ENCODE data around the gene LDLRAD4.

The LDLRAD4 gene

DNA sequence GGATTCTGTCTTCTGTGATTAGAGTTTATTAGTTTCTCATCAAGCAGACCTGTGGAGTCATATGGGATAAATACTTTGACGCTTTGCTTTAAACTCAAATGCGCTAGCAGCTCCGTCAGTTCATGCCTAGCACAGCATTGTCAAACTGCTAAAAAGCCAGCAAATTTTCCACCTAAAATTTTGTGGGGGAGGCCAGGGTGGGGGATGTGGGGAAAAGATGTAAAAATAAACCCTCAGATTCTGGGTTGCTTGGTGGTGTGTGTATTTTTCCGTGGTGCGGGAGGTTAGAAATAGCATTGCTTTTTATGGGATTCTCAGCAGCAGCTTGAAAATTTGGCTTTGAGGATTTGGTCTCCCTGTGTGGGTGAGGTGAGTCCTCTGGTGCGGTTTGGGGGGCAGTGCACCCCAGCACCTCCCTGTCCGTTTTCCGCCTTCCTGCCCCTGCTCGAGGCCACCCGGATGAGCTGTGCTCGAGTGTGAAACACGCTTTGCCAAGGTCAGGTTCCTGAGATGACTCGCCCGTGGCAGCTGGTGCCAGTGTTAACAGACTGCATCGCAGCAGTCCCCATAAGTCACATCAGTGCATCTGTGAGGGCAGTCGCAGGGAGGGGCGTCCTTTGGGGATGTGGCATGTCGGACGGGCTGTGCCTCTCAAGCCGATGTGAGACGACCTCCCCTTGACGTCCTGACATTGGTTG, 65.9 kb downstream of the LDLRAD4 start:
- H3K27ac ChIP-seq, result peak overlapping the region in 1 of 11 experiments; percentile 10; a peak in 1 of 22 replicates
- no peaks in the 10 kb centered on the region for H3K27me3 ChIP-seq
- TF ChIP-seq Cebpa-rat (IDR thresholded peaks at IDR 0.05), result no peak
- H3K4me1 ChIP-seq, result peaks cover 14 to 66% (median 44%) of the 10 kb centered on the region in 10 experiments
- peak overlapping the region in 7 of 11 experiments; percentile 4 to 32 (median 16); a peak in 5 of 22 replicates for H3K4me2 ChIP-seq
- H3K9ac ChIP-seq, result no peak overlapping the region
- peaks cover 0 to 90% (median 52%) of the 10 kb centered on the region in 11 experiments; a peak in 19 of 22 replicates for H3K36me3 ChIP-seq
- peaks cover 0 to 6% (median 0%) of the 10 kb centered on the region in 11 experiments; a peak in 1 of 22 replicates for H4K20me1 ChIP-seq
- H3K4me3 ChIP-seq, result no peak overlapping the region
- peaks cover 29 to 40% (median 36%) of the 10 kb centered on the region in 11 experiments for H3K9me3 ChIP-seq (replicated peaks in 1 of 11)

DNA sequence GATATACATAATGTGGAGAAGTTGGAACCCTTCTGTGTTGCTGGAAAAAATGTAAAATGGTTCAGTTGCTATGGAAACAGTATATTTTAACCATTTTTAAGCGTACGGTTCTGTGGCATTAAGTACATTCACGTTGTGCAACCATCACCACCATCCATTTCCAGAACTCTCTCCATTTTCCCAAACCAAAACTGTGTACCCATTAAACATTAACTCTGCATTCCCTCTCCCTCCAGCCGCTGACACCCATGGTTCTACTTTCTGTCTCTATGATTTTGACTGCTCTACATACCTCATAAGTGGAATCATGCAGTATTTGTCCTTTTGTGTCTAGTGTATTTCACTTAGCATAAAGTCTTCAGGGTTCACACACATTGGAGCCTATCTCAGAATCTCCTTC, 67.3 kb downstream of the LDLRAD4 start:
- H3K4me3 ChIP-seq, result no peak overlapping the region
- H3K4me1 ChIP-seq, result peaks cover 16 to 71% (median 52%) of the 10 kb centered on the region in 10 experiments; a peak in 19 of 20 replicates
- H3K9ac ChIP-seq, result no peak overlapping the region
- peaks cover 22 to 33% (median 25%) of the 10 kb centered on the region in 11 experiments for H3K9me3 ChIP-seq (replicated peaks in 1 of 11)
- no peaks in the 10 kb centered on the region for H3K27me3 ChIP-seq
- peaks cover 0 to 80% (median 38%) of the 10 kb centered on the region in 11 experiments; a peak in 18 of 22 replicates for H3K36me3 ChIP-seq
- H3K4me2 ChIP-seq, result peak overlapping the region in 4 of 11 experiments; percentile 4 to 40 (median 18); a peak in 1 of 22 replicates
- peaks cover 0 to 6% (median 0%) of the 10 kb centered on the region in 11 experiments; a peak in 2 of 22 replicates for H4K20me1 ChIP-seq
- H3K27ac ChIP-seq, result no peak overlapping the region; a peak in 1 of 22 replicates
- TF ChIP-seq Cebpa-rat (IDR thresholded peaks at IDR 0.05), result no peak

DNA sequence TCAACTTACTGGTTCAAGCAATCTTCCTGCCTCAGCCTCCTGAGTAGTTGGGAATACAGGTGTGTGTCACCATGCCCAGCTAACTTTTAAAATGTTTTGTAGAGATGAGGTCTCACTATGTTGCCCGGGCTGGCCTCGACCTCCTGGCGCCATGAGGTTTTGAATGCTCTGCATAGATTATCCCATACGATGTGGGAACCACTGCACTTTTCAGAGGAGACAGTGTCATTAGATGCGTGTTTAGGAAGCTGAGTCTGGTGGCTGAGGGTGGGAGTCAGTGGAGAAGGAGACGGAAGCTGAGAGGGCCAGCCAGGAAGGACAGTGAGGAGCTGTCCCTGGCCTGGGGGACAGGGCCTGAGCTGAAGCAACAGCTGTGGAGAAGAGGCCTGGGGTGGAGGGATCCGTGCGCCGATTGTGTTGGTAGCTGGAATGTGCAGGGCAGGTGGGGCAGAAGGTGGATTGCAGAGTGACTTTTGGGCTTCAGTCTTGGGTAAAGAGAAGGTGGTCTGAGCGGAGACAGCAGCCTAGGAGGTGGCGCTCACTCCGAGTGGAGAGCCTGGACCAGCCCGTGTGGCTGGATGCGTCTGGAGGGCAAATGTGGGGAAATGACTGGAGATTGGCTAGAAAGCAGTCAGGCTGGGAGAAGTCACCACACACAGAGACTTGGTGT, 68.0 kb downstream of the LDLRAD4 start:
- no peak overlapping the region for H3K4me3 ChIP-seq
- no peaks in the 10 kb centered on the region for H3K27me3 ChIP-seq
- no peak for TF ChIP-seq Cebpa-rat (IDR thresholded peaks at IDR 0.05)
- peaks cover 16 to 78% (median 57%) of the 10 kb centered on the region in 10 experiments; a peak in 19 of 20 replicates for H3K4me1 ChIP-seq
- H3K4me2 ChIP-seq, result peak overlapping the region in 7 of 11 experiments; percentile 4 to 40 (median 19); a peak in 6 of 22 replicates
- peaks cover 15 to 28% (median 18%) of the 10 kb centered on the region in 11 experiments for H3K9me3 ChIP-seq (replicated peaks in 1 of 11)
- 0 out of 22 replicates have a peak overlapping the region, but pooled peaks of 2 of the 11 experiments have one; percentile 1 to 12 for H3K9ac ChIP-seq
- peak overlapping the region in 2 of 11 experiments; percentile 13 to 50; a peak in 4 of 22 replicates for H3K27ac ChIP-seq
- H4K20me1 ChIP-seq, result peaks cover 0 to 6% (median 0%) of the 10 kb centered on the region in 11 experiments; a peak in 2 of 22 replicates
- H3K36me3 ChIP-seq, result peaks cover 0 to 78% (median 31%) of the 10 kb centered on the region in 11 experiments; a peak in 18 of 22 replicates

DNA sequence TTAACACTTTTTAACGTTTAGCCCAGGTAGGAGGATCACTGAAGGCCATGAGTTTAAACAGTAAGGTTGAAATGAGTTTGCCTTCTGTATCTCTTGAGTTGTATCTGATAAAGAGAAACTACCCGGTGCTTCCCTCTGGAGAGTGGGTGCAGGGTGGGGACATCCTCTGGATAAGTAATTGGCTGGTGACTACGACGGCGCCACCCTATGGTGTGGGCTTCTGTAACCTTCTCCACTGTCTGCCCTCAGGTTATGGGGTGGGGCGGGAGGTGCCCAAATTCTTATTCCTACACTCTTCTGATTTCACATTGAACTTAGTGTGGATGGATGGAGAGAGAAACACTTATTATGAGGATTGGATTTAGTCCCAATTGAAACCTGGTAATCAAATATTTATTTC, 68.8 kb downstream of the LDLRAD4 start:
- Histone ChIP-seq H3K9ac (no peak overlapping the region), H3K9me3 (replicated peaks in 1 of 11) (peaks cover 7 to 21% (median 10%) of the 10 kb centered on the region in 11 experiments; a peak in 19 of 22 replicates), H3K36me3 (peaks cover 0 to 78% (median 29%) of the 10 kb centered on the region in 11 experiments; a peak in 16 of 22 replicates), H3K4me2 (no peak overlapping the region), H3K27ac (no peak overlapping the region), H4K20me1 (peaks cover 0 to 6% (median 0%) of the 10 kb centered on the region in 11 experiments; a peak in 2 of 22 replicates), H3K4me3 (no peak overlapping the region), H3K27me3 (no peaks in the 10 kb centered on the region), H3K4me1 (peaks cover 16 to 85% (median 58%) of the 10 kb centered on the region in 10 experiments; a peak in 19 of 20 replicates)
- TF ChIP-seq Cebpa-rat (IDR thresholded peaks at IDR 0.05), result no peak

DNA sequence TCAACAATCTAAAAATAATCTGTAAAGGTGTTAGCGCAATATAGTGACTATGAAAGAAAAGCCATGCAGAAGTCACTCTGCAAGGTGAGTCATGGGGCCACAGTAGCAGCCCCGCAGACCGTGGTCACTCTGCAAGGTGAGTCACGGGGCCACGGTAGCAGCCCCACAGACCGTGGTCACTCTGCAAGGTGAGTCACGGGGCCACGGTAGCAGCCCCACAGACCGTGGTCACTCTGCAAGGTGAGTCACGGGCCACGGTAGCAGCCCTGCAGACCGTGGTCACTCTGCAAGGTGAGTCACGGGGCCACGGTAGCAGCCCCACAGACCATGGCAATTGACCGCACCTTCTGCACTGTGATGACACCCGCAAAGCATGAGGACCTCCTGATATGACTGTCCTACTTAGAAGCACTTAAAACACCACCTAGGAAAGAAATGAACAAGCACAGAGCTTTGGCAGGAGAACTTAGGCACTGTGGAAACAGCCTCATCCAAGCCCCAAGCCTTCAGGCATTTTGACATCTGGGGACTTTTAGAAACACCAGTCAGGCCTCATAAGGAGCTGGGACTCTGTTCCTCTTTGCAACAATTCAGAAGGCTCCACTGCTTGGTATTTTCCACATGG, 70.1 kb downstream of the LDLRAD4 start:
- peaks cover 0 to 6% (median 0%) of the 10 kb centered on the region in 11 experiments; a peak in 2 of 22 replicates for H4K20me1 ChIP-seq
- peaks cover 0 to 79% (median 23%) of the 10 kb centered on the region in 11 experiments; a peak in 11 of 22 replicates for H3K36me3 ChIP-seq
- no peak overlapping the region for H3K27ac ChIP-seq
- no peak overlapping the region for H3K4me3 ChIP-seq
- TF ChIP-seq Cebpa-rat (IDR thresholded peaks at IDR 0.05), result no peak
- peaks cover 14 to 84% (median 56%) of the 10 kb centered on the region in 10 experiments; a peak in 19 of 20 replicates for H3K4me1 ChIP-seq
- H3K9ac ChIP-seq, result no peak overlapping the region
- peaks cover 0 to 9% (median 0%) of the 10 kb centered on the region in 11 experiments; a peak in 8 of 22 replicates for H3K9me3 ChIP-seq (replicated peaks in 1 of 11)
- H3K4me2 ChIP-seq, result peak overlapping the region in 3 of 11 experiments; percentile 42 to 47 (median 43); a peak in 2 of 22 replicates
- H3K27me3 ChIP-seq, result no peaks in the 10 kb centered on the region

DNA sequence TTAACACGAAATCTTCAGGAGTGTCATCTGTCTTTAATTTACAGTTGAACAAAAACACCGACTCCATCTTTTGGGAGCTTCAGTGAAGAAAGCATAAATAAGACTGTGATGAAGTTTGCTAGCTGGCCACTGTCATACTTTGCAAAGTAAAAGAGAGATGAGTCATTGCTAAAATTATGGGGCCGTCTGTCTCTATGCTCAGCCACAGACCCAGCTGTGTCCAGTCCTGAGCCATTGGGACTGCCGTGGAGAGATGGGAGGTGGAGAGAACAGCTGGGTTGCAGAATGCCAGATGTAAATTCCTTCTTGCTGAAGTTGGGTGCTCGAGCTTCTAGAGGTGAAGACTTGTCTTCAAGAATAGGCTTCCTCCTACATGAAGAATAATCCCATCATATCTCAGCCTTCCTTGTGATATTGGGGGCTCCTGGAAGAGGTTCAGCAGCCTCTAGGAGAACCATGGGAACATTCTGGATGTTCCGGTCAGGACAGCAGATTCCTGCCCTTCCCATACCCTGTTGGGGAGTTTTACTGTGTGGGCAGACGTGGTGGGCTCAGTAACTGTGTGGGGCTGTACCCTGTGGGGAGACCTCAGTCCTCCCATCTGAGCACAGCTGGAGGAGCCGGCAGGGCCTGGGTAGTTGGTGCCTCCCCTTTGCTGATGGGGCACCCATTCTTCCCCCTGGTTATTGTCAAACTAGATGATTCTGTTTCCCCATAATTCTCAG, 71.1 kb downstream of the LDLRAD4 start:
- Histone ChIP-seq H3K9ac (no peak overlapping the region), H3K27ac (peak overlapping the region in 2 of 11 experiments; percentile 12 to 26; a peak in 1 of 22 replicates), H3K4me2 (peak overlapping the region; percentile 15 to 64 (median 42)), H4K20me1 (peaks cover 0 to 6% (median 0%) of the 10 kb centered on the region in 11 experiments; a peak in 2 of 22 replicates), H3K36me3 (peaks cover 0 to 79% (median 14%) of the 10 kb centered on the region in 11 experiments; a peak in 9 of 22 replicates), H3K4me3 (no peak overlapping the region), H3K4me1 (peaks cover 10 to 84% (median 57%) of the 10 kb centered on the region in 10 experiments; a peak in 19 of 20 replicates), H3K9me3 (replicated peaks in 1 of 11) (no peaks in the 10 kb centered on the region; a peak in 1 of 22 replicates), H3K27me3 (no peaks in the 10 kb centered on the region)
- TF ChIP-seq Cebpa-rat (IDR thresholded peaks at IDR 0.05), result no peak

DNA sequence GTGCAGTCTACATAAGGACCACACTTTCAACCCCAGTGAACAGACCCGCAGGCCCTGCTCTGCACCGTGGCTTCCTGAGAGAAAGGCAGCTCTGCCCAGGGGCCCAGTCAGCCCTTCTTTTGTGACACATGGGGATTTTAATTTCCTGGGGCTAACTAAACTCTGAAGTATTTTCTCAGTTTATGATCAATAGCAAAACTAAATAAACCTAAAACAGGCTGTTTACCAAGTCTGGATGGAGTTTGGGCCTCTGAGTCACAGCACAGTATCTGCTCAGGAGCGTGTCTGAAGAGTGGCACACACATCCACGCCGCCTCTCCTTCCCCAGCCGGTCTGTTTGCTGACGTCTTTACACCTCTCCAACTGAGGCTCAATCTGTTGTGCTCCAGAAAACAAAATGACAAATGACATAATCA, 72.3 kb downstream of the LDLRAD4 start:
- Histone ChIP-seq H3K4me2 (peak overlapping the region in 8 of 11 experiments; percentile 0 to 56 (median 40); a peak in 13 of 22 replicates), H3K27me3 (no peaks in the 10 kb centered on the region)
- TF ChIP-seq Cebpa-rat (IDR thresholded peaks at IDR 0.05), result no peak

More for the DNA sequence above, 72.3 kb downstream of the LDLRAD4 start:
- peaks cover 0 to 76% (median 12%) of the 10 kb centered on the region in 11 experiments; a peak in 9 of 22 replicates for H3K36me3 ChIP-seq
- H3K27ac ChIP-seq, result peak overlapping the region in 2 of 11 experiments; percentile 17 to 22; a peak in 2 of 22 replicates
- H3K4me1 ChIP-seq, result peaks cover 10 to 84% (median 52%) of the 10 kb centered on the region in 10 experiments; a peak in 19 of 20 replicates
- H3K9ac ChIP-seq, result no peak overlapping the region
- H3K9me3 ChIP-seq (replicated peaks in 1 of 11), result no peaks in the 10 kb centered on the region
- peaks cover 0 to 6% (median 0%) of the 10 kb centered on the region in 11 experiments; a peak in 2 of 22 replicates for H4K20me1 ChIP-seq
- no peak overlapping the region for H3K4me3 ChIP-seq

All from BLaER1 treated with 17β-estradiol and CSF1 and Interleukin-3, amounts not matched to agents 10 nM and 100 nM (cell line).